ENCODE measurements around the gene ZNF611.

GRCh38 chr19:52688335-52688734 lies 46.5 kb downstream of the ZNF611 start:
- TF ChIP-seq EZH2 (IDR thresholded peaks at IDR 0.05; ENCODE audit: borderline replicate concordance, low read depth, low read length, severe bottlenecking) = no peak
- TF ChIP-seq CTCF (IDR thresholded peaks at IDR 0.05; ENCODE audit: borderline replicate concordance, extremely low read depth, low read length, poor library complexity, severe bottlenecking) = no peak
